A204.1 (cell line): ENCODE measurements around the gene RNASE4.
"Not testable (repeated sequence)": the region's sequence is repeated elsewhere in the genome, so short reads cannot be mapped to it uniquely, and the experiment has no call there.

Source experiments
- FAIRE-seq: peaks from 2 replicates; lab custom pipeline; 2012; peaks lifted over from hg19 to GRCh38; lab: Jason Lieb, UNC

Gene RNASE4, protein sequence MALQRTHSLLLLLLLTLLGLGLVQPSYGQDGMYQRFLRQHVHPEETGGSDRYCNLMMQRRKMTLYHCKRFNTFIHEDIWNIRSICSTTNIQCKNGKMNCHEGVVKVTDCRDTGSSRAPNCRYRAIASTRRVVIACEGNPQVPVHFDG

DNA sequence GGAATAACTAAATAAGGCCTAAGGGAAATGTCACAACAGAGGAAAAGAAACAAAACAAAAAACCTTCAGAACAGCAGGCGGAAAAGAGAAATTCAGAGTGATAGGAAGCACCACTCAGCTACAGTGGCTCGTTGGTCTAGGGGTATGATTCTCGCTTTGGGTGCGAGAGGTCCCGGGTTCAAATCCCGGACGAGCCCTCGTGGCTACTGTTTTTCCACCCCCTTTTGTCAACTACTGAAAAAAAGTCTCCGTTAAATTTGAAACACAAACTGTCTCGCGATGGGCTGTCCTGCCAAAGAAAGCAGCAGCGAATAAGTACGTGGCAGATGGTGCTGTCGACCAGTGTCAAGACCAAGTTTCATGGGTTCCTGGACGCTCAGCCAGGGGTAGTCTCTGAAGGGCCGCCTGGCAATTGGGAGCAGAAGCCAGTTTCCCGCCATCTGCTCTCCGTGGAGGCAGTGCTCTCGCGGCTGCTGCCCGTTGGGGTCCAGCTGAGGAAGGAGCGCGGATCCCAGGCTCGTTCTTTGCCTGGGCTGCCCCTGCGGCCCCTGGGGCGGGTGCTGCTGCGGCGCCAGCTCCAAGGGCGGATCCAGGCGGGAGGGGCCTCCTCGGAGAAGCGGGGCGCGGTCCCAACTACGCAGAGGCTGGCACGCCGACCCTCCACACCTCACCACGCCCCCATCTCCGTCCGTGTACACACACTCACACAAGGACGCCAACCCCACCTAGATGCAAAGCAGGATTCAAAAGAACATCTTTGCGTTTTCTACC lies at the start of gene RNASE4:
Gene RNASE4 (plus strand): TSS at position 670 of the 771 bp plus-strand sequence. CDS start 14,812 bp downstream, outside the sequence.
- no peak for FAIRE-seq

DNA sequence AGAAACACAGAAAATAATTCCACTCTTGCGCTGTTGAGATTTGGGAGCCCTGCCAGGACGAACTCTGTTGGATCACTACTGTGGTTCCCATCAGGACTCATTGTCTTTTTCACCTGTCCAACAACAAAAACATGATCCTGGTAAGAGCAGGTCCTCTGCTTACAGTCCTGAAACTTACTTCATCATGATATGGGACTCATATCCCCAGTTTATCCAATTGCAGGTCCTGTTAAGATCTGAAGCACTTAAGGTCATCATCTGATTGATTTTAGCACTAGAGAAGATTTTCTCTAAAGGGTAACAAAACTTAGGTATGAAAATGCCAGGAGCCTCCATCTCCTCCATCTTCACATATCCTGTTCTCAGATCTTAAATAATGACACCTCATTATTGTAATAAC lies 42.8 kb upstream of the RNASE4 start, which contains the start of gene OR6S1:
Gene OR6S1 (minus strand): TSS at position 101 of the 400 bp plus-strand sequence. CDS start 0 bp downstream, at position 101.
- FAIRE-seq = no peak

DNA sequence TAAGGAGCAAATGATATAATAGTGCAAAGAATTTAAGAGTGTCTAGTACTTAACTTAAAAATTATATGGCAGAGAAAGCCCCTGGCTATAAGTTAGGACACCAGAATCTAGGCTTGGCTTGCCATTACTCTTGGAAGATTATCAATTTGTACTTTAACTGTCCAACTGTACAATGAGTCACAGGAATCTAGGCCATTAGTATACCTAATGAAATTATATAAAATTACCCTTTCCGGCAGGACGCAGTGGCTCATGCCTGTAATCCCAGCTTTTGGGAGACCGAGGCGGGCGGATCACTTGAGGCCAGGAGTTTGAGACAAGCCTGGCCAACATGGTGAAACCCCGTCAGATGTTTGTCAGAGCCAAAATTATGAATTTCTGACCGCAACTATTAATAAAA lies 42.2 kb upstream of the RNASE4 start:
- FAIRE-seq = no peak

DNA sequence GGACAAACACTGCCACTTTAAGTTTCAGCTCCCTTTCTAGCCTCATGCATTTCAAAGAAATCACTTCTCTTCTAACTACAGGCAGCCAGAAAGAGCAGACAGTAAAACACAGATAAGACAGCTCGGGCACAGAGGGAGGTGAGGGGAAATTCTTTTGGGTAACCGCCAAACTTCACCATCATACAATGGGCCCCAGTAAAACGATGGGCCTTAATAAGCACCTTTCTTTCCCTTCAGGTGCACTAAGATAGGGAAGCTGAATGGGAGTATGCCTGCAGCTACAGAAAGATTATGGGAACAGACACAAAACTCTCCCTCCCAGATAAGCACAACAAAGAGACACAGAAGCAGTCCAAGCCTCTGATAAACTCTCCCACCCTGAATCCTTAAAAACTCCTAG lies 41.6 kb upstream of the RNASE4 start:
- not testable (repeated sequence) for FAIRE-seq

DNA sequence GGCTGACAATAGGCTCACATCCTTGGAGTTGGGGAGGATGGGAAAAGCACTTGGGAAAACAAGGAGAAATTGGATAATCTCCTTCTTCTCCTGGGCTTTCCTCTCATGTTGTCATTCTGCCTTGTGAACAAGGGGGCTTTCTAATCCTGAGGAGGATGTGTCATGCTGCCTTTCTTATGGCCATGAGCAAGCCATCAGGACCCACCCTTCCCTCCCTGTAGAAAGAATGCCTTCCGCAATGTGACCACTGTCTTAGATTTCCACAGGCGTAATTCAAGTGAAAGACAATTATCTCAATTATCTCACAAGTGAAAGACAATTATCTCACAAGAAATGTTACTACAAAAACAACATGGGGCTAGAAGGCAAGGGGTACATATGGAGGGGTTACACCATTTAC lies 39.8 kb upstream of the RNASE4 start:
- no peak for FAIRE-seq

DNA sequence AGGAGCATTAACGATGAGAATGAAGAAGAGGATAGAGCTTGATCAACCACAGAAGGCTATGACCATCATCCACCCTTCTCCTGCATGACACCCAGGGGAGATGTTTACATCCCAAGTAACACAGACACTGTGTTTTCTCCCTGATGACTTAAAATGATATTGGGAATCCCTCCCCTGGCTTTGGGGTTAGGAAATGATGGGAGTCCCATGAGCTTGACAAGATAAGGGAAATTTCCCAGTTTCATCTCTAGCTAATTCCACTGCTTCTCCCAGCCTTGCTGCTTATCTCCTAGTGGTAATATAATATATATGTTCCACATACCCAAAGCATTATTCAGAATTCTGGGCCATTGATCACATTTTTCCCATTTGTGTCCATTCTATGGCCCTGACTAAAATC lies 38.9 kb upstream of the RNASE4 start:
- no peak for FAIRE-seq

DNA sequence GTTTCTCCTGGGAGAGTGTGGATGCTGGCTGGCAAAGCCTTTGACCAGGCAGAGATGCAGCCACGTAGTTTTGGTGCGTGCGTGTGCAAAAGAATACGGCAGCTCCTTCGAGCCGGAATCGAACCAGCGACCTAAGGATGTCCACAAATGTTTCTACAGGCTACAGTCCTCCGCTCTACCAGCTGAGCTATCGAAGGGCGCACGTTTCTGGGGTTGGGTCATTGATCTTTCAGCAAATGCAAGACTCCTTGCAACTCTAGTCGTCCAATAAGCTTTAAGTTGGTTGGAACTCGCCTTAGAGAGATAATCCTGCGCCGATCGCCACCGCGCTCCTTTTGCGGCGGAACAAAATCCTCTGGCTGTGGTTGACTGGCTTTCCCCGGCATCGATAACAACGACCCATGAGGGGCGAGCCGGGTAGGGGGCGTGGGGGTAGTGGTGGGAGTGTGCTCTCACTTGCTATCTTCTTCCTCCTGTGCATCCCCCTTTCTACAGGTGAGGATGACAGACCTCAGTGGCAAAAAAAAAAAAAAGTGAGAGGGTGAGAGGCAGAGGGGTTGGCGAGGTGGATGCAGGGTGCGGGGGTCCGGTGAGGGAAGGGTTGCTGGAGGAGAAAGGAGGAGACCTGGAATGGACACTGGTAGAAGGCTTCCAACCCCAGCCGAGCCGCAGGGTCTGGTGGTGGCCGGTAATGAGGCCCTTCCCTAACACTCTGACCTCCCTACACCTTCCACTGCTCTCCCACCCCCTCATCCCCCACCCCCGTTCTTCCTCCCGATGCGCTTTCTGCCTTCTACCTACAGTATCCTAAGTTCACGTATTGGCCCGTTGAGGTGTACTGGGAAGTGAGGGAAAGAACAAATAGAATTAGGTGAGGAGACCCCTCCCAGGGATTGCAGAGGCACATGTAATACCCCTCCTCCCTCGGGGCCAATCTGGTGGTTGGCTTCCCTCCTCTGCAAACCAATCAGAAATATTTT lies 31.1 kb upstream of the RNASE4 start:
- no peak for FAIRE-seq

DNA sequence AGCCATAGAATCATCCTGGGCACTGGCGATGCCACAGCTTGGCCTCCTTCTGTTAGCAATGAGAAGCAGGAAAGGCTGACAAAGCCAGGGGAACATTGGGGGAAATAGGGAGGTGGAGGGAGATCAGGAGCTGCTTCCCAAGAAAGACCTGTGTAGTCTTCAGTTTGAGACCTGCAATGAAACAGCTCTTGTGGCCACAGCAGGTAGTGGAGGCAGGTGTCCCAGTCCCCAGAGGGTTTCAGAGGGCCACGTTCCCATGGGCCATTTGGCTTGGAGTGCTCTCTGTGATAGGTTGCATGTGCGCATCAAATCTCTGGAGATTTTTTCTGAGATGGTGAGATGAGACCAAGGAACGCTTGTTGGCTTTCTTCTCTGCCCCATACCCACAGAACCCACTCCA lies 28.5 kb upstream of the RNASE4 start:
- FAIRE-seq = no peak

DNA sequence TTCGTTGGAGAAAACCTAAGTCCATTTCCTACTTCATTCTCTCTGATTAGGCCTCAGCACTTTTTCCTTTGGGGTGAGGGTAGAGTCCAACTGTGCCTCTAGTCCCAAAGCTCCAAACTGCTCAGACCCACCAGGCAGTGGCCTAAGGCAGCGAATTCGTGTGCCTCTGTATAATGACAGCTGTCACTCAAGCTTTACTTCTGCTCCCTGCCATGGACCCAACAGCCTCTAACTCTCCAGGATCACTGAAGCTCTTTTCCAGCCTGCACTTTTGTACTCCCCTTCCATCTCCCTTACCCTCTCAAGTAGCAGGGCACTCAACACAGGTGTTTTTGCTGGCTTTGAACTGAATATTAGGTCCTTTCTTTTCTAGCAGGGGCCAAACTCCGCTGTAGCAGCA lies 28.1 kb upstream of the RNASE4 start:
- no peak for FAIRE-seq

DNA sequence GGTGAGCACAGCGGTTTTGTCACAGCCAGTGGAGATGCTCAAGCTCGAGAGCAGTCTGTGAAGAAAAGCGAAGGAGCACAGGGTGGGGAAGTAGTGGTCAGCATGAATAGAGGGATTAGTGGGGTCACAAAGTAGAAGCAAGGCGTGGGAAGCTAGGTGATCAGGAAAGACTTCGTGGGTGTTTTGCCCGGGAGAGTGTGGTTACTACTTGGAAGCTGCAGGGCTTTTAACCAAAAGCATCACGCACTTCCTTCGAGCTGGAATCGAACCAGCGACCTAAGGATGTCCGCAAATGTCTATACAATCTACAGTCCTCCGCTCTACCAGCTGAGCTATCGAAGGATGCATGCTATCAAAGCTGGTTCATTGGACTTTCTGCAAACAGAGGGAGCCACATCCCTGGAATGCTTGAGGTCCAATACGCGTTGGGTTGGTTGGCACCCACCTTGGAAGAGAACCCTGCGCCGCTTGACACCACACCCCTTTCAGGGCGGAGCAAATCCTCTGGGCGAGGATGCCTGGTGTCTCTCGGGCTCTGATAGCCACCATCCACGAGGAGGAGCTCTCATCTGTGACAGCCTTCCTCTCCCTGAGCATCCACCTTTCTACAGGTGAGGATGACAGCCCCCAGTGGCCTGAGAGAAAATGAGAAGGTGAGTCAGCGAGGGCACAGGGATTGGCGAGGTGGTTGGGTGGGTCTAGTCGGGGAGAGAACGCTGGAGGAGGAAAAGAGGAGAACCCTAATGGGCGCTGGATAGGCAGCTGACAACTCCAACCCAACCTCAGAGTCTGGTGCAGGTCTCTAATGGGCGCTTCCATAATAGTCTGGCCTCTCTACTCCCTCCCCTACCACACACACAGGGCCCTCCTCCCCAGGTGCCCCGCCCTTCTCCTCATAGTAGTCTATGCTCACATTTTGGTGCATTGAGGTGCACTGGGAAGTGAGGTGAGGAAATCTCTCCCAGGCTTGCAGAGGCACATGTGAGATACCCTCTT lies 26.8 kb upstream of the RNASE4 start:
- FAIRE-seq = no peak

DNA sequence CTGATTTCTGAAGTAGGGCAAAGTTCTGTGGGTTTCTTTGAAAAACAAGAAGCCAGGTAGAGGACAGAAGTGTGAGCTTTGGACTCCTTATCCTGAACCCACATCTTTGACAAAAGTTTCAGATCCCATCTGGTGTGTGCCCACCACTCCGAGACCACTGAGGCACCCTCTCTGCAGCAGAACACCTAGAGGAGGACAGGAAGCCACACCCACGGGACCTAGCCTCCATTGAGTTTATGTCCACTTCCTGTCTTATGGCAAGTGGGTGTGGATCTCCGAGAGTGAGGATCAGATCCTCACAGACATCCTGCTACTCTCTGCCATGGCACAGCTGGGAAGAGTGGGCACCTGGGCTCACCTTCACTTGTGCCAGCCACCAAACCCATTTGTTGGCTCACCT lies 26.1 kb upstream of the RNASE4 start:
- no peak for FAIRE-seq

DNA sequence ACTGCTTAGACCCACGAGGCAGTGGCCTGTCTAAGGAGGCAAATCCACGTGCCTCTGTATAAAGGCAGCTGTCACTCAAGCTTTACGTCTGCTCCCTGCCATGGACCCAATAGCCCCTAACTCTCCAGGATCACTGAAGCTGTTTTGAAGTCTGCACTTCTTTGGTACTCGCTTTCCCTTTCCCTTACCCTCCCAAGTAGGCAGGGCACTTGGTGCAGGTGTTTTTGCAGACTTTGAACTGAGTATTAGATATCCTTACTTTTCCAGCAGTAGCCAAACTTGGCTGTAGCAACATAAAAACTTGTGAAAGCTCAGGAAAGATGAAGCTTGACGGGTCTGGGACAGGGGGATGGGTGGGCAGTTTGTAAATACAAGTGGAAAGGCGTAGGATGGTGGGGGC lies 25.0 kb upstream of the RNASE4 start:
- no peak for FAIRE-seq

DNA sequence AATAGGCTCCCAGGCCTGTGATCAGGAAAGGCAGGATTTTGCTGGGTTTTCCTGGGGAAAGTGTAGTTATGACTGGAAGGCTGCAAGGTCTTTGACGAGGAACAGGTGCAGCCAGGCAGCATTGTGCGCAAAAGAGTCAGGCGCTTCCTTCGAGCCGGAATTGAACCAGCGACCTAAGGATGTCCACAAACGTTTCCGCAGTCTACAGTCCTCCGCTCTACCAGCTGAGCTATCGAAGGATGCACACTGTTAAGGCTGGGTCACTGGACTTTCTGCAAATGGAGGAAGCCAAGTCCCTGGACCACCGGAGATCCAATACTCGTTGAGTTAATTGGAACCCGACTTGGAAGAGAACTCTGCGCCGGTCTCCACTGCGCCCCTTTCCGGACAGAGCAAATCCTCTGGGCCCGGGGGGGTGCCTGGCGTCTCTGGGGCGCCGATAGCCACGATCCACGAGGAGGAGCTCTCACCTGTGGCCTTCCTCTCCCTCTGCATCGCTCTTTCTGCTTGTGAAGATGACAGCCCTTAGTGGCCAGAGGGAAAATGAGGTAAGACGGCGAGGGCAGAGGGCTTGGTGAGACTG lies 24.5 kb upstream of the RNASE4 start:
- FAIRE-seq = no peak

DNA sequence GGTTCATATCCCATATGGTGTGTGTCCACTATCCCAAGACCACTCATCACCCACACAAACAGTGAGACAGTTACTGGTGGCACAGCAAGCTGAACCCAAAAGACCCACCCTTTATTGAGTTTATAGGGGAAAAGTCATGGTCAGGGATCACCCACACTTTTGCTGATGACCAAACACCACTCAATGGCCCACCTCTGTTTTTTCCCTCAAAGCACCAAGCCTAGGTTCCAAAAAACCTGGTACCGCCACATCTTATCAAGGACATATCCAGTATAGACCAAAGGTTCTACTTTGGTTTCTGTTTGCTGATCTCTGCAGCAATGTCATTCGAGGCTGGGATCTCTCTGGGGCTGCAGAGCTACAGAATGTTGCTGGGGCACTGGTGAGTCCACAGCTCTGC lies 23.2 kb upstream of the RNASE4 start:
- no peak for FAIRE-seq

DNA sequence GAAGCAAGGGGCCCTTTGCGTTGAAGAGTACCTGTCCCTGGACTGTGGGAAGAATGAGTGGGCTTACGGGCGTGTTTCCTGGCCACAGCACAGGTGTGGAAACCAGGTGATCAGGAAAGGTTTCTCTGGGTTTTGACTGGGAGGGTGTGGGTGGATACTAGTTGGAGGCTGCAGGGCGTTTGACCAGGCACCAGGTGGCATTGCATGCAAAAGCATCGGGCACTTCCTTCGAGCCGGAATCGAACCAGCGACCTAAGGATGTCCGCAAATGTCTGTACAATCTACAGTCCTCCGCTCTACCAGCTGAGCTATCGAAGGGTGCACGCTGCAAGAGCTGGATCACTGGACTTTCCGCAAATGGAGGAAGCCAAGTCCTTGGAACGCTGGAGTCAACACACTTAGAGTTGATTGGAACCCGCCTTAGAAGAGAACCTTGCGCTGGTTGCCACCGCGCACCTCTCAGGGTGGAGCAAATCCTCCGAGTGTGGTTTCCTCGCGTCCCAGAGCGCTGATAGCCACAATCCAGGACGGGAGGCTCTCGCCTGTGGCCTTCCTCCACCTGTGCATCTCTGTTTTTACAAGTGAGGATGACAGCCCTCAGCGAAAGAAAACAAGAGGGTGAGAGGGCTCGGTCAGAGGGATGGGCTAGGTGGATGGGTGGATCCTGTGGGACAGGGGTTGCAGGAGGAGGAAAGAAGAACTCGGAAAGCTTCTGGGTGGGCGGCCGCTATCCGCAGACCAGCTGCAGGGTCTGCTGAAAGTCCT lies 21.2 kb upstream of the RNASE4 start:
- peak; percentile 49 for FAIRE-seq

DNA sequence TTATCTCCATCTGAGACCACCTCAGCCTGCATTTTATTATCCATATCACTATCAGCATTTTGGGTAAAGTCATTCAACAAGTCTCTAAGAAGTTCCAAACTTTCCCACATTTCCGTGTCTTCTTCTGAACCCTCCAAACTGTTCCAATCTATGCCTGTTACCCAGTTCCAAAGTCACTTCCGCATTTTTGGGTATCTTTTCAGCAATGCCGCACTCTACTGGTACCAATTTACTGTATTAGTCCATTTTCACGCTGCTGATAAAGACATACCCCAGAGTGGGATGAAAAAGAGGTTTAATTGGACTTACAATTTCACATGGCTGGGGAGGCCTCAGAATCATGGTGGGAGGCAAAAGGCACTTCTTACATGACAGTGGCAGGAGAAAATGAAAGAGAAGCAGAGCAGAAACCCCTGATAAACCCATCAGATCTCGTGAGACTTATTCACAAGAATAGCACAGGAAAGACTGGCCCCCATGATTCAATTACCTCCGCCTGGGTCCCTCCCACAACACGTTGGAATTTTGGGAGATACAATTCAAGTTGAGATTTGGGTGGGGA lies 17.9 kb upstream of the RNASE4 start:
- FAIRE-seq = not testable (repeated sequence)

DNA sequence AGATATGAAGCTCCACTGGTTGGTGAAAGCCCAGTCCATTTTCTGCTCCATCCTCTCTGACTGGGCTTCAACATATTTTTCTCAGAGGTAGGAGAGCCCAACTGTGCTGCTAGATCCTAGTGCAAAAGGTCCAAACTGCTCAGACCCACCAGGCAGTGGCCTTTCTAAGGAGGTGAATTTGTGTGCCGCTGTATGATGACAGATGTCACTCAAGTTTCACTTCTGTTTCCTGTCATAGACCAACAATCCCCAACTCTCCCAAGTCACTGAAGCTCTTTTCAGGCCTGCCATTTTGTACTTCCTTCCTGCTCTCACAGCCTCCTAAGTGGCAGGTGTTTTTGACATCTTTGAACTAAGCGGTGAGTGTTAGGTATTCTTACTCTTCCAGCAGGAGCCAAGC lies 16.4 kb upstream of the RNASE4 start:
- no peak for FAIRE-seq

DNA sequence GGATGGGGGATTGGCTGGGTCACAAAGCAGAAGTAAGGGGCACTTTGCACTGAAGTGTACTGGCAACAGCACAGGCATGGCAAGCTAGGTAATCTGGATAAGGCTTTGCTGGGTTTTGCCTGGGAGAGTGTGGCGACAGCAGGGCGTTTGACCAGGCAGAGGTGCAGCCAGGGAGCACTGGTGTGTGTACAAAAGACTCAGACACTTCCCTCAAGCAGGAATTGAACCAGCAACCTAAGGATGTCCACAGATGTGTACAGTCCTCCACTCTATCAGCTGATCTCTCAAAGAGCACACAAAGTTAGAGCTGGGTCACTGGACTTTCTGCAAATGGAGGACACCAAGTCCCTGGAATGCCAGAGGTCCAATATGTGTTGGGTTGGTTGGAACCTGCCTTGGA lies 15.4 kb upstream of the RNASE4 start:
- no peak for FAIRE-seq

DNA sequence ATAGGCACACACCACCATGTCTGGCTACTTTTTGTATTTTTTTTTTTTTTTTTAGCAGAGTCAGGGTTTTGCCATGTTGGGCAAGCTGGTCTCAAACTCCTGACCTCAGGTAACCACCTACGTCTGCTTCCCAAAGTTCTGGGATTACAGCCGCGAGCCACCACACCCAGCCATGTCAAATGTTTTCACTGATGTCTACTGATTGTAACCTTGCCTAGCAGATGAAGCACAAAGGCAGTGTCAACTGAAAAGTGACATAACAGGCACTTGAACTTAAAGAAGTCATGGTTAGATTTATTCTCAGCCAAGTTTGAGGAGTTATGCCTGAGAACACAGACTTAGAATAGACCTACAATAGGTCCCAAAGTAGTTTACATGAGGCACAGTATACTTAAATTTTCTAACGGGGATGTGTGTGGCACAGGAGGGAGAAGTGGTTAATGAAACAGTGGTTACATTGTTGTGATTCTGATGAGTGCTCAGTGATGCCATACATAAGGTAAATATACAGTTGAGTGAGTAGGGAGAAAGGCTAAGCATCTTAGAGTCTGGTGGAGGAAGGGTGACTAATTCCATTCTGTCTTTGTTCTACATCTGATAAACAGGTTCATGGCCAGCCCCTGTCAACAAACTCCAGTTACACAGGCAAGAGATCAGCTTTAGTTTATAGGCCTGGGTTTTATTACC lies 12.6 kb upstream of the RNASE4 start:
- no peak for FAIRE-seq

DNA sequence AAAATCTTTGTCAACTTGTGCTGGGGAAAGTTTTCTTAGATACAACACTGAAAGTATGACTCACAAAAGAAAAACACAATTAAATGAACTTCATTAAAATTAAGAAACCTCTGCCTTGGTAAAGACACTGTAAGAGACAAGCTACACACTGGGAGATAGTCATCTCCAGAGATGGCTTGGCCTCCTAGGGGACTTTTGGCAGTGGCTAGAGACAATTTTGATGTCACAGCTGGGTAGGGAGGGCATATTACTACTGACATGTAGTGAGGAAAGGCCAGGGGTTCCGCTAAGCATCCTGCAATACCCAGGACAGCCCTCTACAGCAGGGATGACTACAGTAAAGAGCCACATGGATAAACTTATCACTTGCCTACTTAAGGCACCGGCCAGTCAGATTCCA lies 8.7 kb upstream of the RNASE4 start:
- FAIRE-seq = no peak
